ENCODE results near the gene CHKB.
A peak's percentile ranks its signal among the peaks of the same experiment; 100 is the strongest.

CHKB gene

DNA sequence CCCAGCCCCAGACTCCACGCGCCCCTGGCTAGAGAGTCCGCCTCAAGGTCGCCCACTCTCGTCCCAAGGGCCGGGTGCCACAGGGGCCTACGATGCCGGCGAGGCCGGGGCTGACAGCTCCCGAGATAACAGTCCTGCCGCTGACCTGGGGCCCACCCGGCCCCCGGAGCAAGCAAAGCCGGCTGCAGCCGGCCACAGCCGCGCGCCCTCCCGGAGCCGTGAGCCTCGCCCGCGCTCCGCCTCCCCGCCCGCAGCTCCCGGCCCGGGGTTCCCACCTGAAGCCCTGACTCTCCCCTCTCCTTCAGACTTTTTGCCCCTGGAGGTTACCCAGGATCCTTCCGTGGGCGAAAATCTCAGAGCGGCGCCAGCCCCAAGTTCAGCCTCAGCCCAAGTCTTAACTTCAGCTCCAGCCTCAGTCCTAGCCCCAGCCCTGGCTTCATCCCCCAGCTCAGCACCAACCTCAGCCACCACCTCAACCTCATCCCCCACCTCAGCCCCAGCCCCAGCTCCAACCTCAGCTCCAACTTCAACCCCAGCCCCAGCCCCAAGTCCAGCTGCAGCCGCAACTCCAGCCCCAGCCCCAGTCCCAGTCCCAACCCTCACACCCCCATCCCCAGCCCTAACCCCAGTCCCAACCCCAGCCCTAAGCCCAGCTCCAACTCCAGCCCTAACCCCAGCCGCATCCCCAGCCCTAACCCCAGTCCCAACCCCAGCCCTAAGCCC is 35.2 kb downstream of the CHKB start:
- no peaks in the 10 kb centered on the region for H3K9me3 Mint-ChIP-seq
- peaks cover 13% of the 10 kb centered on the region for H3K27me3 Mint-ChIP-seq (ENCODE audit: low read depth, poor library complexity)
- no peaks in the 10 kb centered on the region for H3K36me3 Mint-ChIP-seq (ENCODE audit: low read depth)
- H3K27ac Mint-ChIP-seq: no peak overlapping the region
- H3K4me3 Mint-ChIP-seq: no peak overlapping the region
- DNase-seq: no peak
- peaks cover 18% of the 10 kb centered on the region for H3K4me1 Mint-ChIP-seq
- TF ChIP-seq, protein P1, sequence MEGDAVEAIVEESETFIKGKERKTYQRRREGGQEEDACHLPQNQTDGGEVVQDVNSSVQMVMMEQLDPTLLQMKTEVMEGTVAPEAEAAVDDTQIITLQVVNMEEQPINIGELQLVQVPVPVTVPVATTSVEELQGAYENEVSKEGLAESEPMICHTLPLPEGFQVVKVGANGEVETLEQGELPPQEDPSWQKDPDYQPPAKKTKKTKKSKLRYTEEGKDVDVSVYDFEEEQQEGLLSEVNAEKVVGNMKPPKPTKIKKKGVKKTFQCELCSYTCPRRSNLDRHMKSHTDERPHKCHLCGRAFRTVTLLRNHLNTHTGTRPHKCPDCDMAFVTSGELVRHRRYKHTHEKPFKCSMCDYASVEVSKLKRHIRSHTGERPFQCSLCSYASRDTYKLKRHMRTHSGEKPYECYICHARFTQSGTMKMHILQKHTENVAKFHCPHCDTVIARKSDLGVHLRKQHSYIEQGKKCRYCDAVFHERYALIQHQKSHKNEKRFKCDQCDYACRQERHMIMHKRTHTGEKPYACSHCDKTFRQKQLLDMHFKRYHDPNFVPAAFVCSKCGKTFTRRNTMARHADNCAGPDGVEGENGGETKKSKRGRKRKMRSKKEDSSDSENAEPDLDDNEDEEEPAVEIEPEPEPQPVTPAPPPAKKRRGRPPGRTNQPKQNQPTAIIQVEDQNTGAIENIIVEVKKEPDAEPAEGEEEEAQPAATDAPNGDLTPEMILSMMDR (IDR thresholded peaks at IDR 0.05): no peak

DNA sequence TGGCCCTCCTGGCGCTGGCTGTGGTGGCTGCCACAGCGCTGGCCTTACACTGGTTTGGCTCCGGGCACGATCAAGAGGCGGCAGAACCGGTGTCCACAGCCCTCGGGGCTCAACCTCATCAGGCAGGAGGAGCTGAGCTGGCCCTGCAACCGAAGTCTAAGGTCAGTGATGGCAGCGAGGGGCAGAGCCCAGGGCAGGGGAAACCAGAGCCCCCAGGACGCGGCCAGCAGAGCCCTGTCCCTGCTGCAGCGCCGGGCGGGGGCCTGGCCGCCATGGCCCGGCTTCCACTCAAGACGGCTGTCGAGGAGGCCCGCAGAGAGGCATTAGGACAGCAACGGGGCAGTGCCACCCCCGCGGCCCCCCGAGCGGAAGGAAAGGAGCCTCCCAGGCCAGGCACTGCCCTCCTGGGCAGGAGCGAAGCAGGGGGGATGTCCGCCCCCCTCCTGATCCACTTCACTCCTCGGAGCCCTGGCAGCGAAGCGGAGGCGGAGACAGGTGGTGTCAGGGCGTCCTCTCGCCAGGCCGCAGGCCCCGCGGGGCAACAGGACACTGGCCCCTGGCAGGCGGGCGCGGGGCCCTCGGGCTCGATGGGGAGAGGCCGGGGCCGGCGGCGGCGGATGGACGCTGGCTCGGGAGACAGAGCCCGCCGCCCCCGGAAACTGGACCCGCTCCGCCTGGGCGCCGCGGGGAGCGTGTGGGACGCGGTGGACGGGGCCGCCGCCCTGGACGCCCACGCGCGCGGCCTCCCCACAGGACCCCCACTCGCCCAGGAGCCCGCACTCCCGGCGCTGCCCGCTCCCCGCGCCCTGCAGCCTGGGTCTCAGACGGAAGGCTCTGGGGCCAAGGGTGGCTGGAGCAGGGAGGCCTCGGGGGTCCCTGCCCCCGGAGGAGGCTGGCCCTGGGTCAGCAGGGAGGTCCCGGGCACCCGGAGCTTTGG is 36.1 kb downstream of the CHKB start:
- H3K27me3 Mint-ChIP-seq (ENCODE audit: low read depth, poor library complexity): peaks cover 10% of the 10 kb centered on the region
- no peaks in the 10 kb centered on the region for H3K9me3 Mint-ChIP-seq
- TF ChIP-seq, protein P1 (IDR thresholded peaks at IDR 0.05): no peak
- H3K36me3 Mint-ChIP-seq (ENCODE audit: low read depth): no peaks in the 10 kb centered on the region
- no peak overlapping the region for H3K4me3 Mint-ChIP-seq
- peaks cover 18% of the 10 kb centered on the region for H3K4me1 Mint-ChIP-seq
- H3K27ac Mint-ChIP-seq: no peak overlapping the region
- no peak for DNase-seq

DNA sequence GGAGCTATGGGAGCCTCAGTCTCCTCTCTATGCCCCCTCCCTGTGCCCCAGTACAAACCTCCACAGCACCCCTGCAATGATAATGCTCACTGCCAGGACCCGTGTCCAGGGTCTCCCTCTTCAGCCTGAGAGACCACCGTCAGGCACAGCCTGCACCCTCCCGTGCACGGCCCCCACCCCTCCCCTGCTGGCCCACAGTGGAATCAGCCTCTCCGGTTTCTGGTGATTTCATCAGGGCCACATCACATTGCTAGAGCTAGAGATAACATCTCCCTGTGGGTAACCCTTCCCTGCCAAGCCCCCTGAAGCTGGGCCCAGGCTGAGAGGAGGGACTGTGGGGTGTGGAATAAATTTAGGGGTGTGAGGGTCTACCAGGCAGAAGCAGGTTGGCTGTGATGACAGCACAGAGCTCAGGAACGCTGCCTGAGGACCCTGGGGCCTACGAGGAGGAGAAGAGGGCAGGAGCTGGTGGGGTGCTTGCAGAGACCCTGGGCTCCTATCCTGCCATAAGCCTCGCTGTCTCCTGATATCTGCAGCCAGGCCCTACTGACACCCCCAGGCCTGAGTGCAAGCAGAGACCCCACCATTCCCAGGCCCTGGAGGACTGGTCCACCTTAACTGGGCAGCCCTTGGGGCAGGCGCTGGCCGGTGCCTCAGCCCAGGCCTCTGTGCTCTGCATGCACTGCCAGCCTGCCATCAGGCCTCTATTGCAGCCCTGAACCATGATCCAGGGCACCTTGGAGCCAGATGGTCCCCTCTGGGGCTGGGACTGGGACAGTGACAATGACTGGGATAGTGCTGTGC is 36.9 kb downstream of the CHKB start, which contains the start of gene KLHDC7B:
Gene KLHDC7B (plus strand): TSS at position 378 of the 804 bp plus-strand sequence. CDS start 345 bp downstream, at position 723.
- DNase-seq: no peak
- peaks cover 22% of the 10 kb centered on the region for H3K4me1 Mint-ChIP-seq
- H3K9me3 Mint-ChIP-seq: no peaks in the 10 kb centered on the region
- TF ChIP-seq, protein P1 (IDR thresholded peaks at IDR 0.05): no peak
- peaks cover 12% of the 10 kb centered on the region for H3K27me3 Mint-ChIP-seq (ENCODE audit: low read depth, poor library complexity)
- H3K36me3 Mint-ChIP-seq (ENCODE audit: low read depth): no peaks in the 10 kb centered on the region
- H3K27ac Mint-ChIP-seq: no peak within 1 kb of the TSS
- no peak within 1 kb of the TSS for H3K4me3 Mint-ChIP-seq

DNA sequence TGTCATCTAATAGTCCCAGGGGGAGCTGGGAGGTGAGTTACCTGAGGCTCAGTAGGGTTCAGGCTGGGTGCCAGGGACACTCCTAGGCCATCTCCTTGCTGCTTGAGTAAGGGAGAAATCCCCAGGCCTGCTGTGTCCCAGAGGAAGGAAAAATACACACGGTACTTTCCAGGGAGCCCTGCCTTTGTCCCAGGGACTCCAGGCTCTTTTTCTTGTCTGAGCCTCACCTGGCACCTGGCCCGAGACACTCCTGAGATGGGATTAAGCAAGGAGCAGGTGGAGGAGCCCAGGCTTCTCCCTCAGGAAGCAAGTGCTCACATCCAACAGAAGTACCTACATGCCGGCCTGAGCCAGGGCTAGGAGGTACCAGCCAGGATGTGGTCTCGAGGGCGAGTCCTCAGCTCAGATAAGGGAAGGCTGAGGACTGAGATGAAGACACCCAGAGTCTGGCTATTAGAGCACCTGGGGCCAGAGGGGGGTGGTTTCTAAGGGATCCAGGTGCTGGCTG is 37.8 kb downstream of the CHKB start:
- H3K36me3 Mint-ChIP-seq (ENCODE audit: low read depth): no peaks in the 10 kb centered on the region
- TF ChIP-seq, protein P1 (IDR thresholded peaks at IDR 0.05): no peak
- peaks cover 12% of the 10 kb centered on the region for H3K27me3 Mint-ChIP-seq (ENCODE audit: low read depth, poor library complexity)
- DNase-seq: no peak
- peaks cover 17% of the 10 kb centered on the region for H3K4me1 Mint-ChIP-seq
- no peak overlapping the region for H3K27ac Mint-ChIP-seq
- no peaks in the 10 kb centered on the region for H3K9me3 Mint-ChIP-seq
- no peak overlapping the region for H3K4me3 Mint-ChIP-seq

DNA sequence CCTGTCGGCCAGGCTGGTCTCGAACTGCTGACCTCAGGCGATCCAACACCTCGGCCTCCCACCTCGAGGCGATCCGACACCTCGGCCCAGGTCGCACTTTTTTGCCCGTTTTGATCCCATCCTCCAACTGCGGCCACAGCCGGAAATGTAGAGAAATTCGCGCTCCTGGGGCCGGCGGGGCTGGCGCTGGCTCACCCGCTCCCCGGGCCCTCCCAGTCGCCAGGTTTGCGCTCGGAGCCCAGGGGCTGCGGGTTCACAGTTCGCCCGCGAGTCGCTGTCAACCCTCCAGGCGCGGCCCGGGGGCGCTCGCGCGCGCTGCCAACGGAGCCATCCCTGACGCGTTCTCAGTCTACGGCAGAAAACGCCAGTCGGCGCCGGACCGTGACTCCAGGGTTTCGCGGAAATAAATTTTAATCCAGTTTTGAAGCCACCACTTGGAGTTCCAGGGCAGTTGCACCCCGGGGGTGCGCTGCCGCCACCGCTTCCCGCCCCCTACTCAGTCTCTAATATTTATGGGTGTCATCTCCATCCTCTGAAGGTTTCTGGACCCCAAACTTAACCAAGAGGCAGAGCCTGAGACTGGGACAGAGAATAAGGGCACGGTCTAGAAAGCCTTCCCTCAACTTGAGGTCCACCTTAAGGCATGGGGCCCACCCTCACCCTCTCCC is 38.4 kb downstream of the CHKB start:
- no peaks in the 10 kb centered on the region for H3K36me3 Mint-ChIP-seq (ENCODE audit: low read depth)
- peaks cover 12% of the 10 kb centered on the region for H3K27me3 Mint-ChIP-seq (ENCODE audit: low read depth, poor library complexity)
- TF ChIP-seq, protein P1 (IDR thresholded peaks at IDR 0.05): peak; percentile 59
- H3K4me1 Mint-ChIP-seq: peaks cover 18% of the 10 kb centered on the region
- H3K27ac Mint-ChIP-seq: no peak overlapping the region
- H3K4me3 Mint-ChIP-seq: no peak overlapping the region
- no peaks in the 10 kb centered on the region for H3K9me3 Mint-ChIP-seq
- peak; percentile 90 for DNase-seq

All from nephron progenitor cell (in vitro differentiated cells).